GM21619 (cell line): Measurements from ENCODE around the gene LARP4B.

Experiments
- ATAC-seq: cut with Tn5 transposase; IDR thresholded peaks from one replicate; pipeline ENCODE4 v1.9.1; 2021; ENCODE audit not compliant: unreplicated experiment

LARP4B gene

DNA sequence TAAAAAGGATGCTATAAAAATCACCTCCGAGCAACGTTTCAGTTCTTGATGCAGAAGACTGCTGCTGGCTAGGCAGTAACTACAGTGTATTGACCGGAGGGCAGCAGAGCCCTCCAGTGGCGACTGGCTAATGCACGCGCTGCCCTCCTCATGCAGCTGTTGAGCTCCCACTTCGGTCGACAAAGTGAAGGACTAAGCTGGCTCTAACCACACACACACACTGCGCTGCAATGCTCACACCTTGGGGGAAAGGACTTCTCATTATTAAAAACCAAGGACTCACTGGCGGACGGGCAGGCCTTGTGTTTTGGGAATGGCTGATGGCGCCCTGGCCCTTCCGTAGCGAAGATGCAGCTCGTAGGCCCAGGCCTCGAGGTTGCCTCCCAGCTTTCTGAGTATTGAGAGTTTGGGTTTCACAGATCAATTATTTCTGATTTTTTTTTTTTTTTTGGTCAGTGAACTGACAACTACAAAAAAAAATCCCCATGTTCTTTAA lies 121.1 kb downstream of the LARP4B start:
- no peak for ATAC-seq

DNA sequence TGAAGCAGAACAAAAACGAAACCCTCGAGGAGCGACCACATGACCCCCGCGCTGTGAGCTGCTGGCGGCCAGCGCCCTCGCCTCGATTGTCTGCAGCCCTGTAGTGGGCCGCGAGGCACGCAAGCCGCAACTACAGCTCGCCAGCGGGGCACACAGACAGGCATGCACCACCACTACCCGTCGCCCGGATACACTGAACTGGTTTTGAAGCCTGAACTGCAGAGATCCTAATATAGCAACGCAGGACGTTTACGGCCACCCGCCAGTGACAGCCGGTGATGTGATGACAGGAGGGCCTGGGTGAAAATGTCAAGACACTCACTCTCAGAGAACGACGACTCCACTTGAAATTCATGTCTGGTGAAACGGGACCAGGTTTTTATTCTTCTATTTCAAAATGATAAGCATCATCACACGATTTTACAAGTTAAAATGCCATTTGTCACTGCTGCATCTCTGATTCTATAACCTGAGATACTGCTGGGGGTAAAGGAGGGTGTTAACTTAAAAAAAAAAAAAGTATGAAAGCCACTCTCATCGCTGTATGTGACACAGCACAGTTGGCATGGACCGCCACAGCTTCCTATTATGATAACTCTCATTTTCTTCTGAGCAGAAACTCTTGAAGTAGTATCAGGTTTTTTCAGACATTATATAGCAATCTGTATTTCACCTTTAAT lies 121.7 kb downstream of the LARP4B start:
- no peak for ATAC-seq

DNA sequence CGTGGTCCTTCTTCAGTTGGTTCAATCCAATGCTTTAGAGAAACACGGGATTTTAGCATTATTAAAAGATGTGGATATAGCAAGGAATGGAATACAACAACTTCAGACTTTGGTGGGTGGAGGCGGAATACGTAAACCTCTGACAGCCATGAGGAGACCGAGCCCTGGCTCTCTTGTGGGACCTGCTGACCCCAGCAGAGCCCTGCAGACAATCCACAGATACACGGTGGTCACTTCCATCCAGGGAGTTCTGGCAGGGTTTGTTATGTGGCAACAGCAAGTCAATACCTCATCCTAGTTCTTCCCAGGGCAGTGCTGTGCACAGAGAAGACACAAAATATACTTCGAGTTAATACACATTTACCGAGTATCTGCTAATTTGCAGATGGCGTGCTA lies 123.5 kb downstream of the LARP4B start:
- ATAC-seq, result no peak

DNA sequence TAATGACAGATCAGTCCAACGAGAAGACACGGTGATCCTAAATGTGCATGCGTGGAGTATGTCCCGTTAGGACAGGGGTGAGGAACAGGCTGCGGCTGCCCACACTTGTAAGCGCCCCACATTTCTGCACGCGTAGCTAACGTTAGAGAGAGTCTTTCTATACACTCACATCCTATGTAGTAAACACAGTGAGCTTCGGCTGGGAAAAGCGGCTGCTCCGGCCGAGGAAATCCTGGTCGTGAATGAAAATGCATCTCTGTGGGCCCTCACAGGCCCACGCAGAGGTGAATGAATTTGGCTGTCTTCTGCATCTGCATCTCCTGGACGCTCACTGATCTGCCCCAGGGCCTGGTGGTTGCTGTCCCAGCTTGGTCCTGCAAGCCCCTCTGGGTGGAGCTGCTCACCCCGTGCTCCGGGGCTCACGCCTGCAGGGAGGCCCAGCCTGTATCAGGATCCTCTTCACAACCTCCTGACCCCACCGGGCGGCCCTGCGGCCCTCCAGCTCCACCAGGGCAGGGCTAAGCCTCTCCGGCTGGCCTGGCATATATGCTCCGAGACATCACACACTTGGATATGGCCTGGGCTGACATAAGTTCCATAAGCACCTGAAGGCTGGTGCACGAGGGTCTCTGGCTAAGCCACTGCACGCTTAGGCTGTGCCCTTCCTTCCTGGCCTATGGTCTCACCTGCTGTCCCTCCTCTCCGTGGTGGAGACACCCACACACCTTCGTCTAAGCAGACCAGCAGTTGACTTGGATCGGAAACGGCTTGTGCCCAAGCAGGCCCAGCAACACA lies 124.1 kb downstream of the LARP4B start:
- ATAC-seq, result no peak

DNA sequence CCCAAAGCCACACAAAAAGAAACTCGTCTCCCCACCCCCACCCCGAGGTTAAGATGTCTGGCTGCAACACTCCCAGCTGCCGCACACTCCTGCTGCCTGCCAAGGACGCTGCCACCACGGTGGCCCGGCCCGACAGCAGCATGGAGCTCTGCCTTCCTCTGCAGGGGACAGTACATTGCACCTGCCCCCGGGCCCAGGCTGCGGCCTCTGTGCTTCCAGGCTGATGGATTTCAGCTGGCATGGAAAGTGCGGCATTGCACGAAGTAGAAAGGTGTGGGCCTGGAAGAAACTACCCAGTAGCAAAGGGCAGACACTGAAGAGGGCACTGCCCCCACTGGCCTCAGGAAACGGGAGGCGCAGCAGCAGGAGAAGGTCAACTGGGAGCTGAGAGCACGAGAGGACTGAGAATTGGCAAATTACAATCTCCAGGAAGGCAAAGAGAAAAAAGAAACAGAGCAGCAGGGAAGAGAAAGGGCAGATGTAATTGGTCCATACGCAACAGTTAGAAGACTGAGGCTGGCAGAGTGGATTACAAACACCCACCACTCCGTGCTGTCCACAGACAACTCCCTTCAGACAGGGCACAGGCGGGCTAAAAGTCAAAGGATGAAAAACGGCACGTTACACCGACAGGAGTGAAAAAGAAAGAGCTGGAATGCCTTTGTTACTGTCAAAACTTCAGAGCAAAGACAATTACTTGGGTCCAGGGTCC lies 124.9 kb downstream of the LARP4B start:
- ATAC-seq, result no peak

DNA sequence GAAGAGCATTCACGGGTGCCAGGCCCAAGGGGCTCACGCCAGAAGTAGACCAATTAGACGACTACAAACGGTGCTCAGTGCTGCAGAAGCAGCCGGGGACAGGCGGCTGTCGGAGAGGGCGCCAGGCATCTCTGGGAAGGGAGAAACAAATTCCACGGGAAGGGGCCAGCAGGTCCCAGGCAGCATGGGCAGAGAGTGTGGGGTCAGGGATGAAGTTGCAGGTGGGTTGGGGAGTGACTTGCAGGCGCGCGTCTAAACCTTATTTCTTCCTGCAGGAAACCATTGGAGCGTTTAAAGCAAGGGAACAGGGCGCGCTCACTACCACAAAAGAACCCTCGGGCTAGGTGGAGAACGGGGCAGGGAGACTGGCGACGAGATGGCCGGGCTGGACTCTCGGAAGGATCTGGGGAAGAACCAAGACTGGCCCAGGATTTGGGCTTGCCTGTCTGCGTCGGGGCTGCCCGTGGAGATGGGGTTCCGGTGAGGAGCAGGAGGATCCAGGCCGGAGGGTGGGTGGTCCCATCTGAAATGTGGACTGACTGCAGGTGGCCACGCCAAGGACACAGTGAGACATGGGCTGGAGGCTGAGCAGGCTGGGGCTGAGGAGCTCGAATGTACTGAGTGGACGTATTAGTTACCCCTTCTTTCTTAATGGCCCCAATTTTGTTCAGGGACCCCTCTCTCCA lies 125.7 kb downstream of the LARP4B start:
- no peak for ATAC-seq

DNA sequence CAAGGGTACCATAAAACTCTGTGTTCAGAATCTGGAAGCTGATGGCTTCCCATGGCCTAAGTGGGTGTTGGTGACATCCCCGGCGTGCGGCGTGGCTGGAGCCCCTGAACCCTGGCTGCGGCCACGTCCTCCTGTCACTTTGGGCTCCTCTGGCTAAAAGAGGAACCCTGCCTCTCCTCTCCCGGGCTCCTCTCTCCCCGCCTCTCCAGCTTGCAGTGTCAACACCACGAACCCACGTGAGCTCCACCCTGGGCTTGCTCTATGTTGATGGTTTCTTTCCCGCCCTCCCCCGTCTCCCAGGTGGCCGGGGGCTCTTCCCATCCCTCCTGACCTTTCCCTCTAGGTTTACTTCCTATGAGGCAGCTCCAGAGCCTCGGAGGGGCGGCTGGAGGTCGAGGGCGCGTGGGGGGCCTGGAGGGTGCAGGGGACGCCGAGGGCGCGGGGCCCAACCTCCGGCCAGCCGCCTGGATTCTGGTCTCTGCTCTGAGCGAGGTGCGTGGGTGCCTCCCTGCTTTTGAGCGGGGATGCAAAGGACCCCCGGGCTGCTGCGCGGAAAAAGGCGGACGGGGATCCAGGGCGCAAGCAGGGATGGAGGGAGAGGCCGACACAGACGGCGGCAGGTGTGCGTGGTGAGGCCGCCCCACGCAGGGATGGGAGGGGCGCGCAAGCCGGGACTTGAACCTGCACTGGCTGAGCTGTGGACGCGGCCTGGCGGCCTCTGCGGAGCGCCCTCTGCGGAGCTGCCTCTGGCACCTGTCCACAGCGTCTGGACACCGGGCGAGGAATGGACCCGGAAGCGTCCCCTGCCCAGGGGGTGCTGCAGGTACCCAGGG lies 126.5 kb downstream of the LARP4B start:
- ATAC-seq, result no peak

DNA sequence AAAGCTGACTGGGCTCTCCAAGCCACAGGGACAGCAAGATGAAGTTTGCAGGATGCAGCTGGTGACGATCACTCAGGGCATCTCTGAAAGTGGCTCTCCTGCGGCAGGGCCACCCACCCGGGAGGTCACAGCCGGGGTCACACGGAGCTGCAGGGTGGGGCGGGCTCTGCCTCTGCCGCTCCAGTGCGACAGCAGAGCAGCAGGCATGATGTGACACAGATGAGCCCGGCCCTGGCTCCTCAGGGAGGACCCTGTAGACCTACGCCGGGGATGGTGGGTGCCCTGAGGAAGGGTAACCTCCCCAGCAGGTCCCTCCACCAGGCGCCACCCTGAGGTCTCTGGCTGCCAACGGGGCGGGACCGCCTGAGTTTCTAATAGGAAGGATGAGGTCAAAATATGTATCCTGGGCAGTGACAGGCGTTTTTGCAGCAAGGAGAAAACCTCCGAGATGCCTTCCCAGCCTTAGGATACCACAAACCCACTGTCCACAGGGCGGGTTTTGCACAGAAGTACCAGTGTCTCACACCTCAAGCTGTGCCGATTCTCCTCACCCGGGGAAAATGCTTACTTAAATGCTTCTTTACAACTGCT lies 127.2 kb downstream of the LARP4B start:
- ATAC-seq, result no peak

DNA sequence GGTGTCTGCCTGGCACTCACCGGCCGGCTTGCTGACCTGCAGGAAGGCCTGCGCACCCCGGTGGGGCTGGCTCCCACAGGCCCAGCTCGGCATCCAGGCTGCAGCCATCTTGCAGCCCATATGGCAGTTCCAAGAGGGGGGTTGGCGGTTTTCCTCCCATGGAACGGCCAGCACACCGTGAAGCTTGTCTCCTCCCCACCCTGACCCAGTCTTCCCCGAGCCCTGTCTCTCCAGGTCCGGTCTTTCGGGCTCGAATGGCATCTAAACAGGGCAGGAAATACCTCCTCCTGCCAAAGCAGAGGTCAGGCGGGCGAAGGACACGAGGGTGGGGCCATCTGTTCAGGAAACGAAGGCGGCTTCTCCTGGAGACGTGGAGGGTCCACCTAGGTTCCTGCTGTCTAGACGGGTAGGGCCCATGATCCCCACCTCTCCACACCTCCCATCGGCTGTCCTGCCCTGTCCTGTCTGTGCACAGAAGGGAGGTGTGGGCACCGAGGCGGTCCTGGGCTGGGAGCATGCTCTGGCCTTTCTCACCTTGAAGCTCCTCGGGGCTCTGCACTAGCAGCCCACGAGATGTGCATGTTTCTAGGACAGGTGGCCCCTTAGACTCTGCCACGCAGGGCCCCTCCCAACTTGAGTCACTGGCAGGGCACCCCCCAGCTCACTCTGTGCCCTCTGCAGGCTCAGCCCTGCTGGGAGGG lies 128.3 kb downstream of the LARP4B start:
- no peak for ATAC-seq

DNA sequence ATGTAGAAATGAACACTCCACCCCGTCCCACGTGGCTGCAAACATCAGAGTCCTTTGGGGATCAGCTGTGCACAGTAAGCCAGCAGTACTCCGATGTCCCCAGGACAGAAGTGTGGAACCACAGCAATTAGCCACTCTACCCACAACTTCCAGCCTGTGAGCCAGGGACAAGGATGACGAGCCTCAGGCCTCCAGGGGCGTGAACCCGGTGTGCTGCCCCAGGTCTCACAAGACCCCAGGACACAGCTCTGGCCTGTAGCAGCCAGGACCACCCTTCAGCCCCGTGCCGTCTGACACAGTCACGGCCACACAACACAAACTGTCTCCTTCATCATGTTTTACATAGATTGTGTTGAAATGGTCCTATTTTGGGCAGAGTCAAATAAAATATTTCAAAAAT lies 129.0 kb downstream of the LARP4B start:
- no peak for ATAC-seq

DNA sequence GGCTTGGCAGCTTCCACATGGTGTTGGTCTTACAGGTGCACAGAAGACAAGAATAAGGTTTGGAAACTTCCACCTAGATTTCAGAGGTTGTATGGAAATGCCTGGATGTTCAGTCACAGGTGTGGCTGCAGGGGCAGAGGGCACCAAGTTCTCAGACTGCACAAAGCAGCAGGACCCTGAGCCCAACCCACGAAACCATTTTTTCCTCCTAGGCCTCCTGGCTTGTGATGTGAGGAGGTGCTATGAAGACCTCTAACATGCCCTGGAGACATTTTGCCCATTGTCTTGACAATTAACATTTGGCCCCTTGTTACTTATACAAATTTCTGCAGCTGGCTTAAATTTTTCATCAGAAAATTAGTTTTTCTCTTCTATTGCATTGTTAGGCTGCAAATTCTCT lies 134.3 kb downstream of the LARP4B start:
- ATAC-seq, result no peak

DNA sequence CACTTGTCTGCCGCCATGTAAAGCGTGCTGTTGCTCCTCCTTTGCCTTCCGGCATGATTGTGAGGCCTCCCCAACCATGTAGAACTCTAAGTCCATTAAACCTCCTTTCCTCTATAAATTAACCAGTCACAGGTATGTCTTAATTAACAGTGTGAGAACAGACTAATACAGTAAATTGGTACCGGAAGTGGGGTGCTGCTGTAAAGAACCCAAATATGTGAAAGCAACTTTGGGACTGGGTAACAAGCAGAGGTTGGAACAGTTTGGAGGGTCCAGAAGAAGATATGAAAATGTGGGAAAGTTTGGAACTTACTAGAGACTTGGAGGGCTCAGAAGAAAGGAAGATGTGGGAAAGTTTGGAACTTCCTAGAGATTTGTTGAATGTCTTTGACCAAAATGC lies 135.3 kb downstream of the LARP4B start:
- no peak for ATAC-seq

DNA sequence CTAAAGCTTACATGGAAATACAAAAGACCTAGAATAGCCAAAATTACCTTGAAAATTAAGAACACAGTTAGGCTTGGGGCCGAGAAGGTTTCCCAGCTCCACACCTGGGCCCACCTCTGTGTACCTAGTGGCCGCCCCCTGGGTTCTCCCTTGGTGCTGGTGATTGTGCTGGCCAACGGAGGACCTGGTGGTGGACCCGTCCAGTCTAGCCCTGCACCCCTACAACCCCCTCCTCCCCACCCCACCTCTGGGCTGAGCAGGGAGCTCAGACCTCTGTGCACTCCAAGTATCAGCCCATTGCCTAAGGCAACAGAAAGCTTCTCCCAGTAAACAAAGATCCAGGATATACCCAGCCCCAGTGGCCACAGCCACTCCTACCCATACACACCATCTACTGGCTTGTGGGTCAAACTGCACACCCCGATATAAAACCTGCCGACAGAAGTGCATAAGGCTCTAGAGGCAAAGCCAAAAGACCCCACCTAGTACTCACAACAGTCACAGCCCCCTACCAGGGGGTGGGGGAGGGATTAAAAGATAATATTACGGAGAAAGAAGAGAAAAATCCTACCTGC lies 137.0 kb downstream of the LARP4B start:
- ATAC-seq, result no peak

DNA sequence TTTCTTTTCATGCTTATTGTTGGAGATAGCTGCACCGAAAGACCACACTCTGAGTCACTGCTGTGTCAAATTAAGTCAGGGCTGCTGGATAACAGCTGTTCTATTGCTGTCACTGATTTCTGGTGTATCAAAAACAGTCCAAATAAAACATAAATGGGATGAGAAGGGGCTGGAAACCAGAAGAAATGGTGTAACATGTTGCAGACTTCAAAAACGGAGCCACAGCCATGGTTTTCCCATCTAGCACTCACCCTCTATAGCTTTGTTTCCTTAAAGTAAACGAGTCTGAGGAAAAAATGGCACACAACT lies 138.8 kb downstream of the LARP4B start:
- no peak for ATAC-seq

DNA sequence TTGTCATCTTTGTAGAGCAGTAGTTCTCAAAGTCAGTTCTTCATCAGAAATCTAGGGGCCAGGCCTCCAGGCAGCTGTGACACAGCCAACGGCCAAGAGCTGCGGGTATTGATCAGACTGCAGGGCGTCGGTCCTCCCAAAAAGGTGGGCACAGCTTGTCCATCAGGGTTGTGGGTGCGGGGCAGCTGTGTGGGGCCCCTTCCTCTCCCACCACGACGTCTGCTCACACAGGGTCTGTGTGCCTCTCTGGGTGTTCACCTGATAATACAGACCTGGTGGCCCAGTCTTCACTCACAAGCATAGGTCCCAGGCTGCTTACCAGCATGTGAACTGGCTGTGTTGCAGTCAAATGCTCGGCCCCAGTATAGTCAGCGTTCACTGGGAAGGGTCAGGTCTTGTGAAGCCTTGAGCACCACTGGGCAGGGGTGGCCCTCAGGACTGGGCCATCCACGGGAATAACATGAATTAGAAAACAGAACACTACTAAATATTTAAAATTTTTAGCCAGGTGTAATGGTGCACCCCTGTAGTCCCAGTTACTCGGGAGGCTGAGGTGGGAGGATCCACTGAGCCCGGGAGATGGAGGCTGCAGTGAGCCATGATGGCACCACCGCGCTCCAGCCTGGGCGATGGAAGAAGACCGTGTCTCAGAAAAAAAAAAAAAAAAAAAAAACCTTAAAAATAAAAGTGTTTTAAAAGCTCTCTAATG lies 139.3 kb downstream of the LARP4B start:
- ATAC-seq, result no peak

DNA sequence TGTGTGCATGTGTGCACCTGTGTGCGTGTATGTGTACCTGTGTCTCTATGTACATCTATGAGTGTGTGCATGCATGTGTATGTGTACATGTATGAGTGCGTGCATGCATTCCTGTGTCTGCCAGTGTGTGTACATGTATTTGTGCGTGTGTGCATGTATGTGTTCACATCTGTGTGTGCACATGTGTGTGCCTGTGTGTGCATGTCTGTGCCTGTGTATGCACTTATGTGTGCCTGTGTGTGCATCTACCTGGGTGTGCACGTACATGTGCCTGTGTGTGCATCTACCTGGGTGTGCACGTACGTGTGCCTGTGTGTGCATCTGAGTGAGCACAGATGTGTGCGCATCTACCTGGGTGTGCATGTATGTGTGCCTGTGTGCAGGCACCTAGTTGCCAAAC lies 139.9 kb downstream of the LARP4B start:
- ATAC-seq, result no peak

DNA sequence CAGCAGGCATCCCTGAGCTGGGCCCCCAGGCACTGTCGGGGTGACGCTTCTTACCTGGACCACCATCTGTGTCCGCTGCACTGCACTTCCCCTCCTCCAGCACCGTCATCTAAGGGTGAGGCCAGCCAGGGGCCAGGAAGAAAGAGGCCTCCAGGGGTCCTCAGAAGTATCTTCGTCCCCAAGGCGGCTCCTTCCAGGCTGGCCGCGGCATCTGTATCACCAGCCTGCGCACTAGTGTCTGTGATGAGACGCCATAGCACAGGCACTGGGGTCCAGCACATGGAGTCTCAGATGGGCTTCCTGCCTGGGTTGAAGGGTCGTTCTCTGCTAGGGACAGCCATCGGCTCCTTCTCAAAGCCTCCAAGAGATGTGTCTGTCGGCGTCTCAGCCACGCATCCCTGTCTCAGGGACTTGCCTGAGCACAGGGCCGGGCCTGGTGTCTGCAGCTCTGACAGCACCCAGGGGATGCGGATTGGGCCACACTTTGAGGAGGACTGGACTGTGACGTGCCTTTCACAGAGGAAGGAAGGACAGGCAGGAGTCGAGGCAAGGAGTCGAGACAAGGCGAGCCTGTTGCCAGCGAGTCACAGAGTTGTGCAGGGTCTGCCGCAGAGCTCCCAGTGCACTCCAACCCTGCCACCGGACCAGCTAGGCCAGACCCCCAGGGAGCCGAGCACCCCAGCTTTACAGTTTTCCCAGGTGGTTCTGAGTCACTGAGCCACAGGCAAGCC lies 140.5 kb downstream of the LARP4B start:
- no peak for ATAC-seq
